ENCODE measurements around the gene MTA1.

MTA1 gene

DNA sequence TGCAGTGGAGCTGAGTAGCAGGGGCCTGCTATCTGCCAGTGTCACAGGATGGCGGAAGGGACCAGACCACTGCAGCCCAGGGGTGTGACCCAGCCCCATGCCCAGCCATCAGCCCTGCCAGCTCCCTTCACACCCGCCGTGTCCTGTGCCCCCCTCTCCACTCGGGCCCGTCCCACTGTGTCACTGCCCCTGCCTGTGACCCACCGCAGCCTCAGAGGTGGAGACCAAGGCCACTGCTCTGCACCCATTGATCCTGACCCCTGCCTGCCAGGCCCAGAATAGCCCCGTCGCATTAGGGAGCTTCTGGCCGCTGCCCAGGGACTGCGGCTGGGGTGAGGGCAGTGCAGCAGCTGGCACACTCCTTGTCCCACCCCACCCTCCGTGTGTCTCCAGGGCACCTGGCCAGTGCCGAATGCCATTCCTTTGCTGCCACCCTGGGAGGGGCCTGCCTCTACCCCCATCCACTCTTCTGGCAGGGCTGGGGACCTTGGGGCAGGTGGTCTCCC, 52.9 kb downstream of the MTA1 start:
- TF ChIP-seq REST (IDR thresholded peaks at IDR 0.05; ENCODE audit: insufficient replicate concordance, low read depth) (no peak), SPI1 (IDR thresholded peaks at IDR 0.05; ENCODE audit: borderline replicate concordance, low read depth) (no peak), CTCF (IDR thresholded peaks at IDR 0.05; ENCODE audit: insufficient read depth, low read length) (no peak), GABPA (IDR thresholded peaks at IDR 0.05; ENCODE audit: low read depth) (no peak), POLR2AphosphoS5 (IDR thresholded peaks at IDR 0.05; ENCODE audit: low read depth) (no peak)
- no peak overlapping the region for H3K4me3 ChIP-seq (replicated peaks; ENCODE audit: insufficient read depth, low read length)
- DNase-seq (ENCODE audit: low read depth in 1 of 2, low spot score in 1 of 2), result no peak
- H3K27me3 ChIP-seq (ENCODE audit: insufficient read depth, poor library complexity, severe bottlenecking), result peaks cover 35% of the 10 kb centered on the region
- H3K27ac ChIP-seq (replicated peaks), result no peak overlapping the region

- Histone ChIP-seq H3K27me3 (ENCODE audit: insufficient read depth, poor library complexity, severe bottlenecking) (peaks cover 35% of the 10 kb centered on the region), H3K27ac (replicated peaks) (no peak overlapping the region), H3K4me3 (replicated peaks; ENCODE audit: insufficient read depth, low read length) (no peak overlapping the region)
- DNase-seq (ENCODE audit: low read depth in 1 of 2, low spot score in 1 of 2), result no peak
- TF ChIP-seq CTCF (IDR thresholded peaks at IDR 0.05; ENCODE audit: insufficient read depth, low read length) (no peak), REST (IDR thresholded peaks at IDR 0.05; ENCODE audit: insufficient replicate concordance, low read depth) (no peak), GABPA (IDR thresholded peaks at IDR 0.05; ENCODE audit: low read depth) (no peak), SPI1 (IDR thresholded peaks at IDR 0.05; ENCODE audit: borderline replicate concordance, low read depth) (no peak), POLR2AphosphoS5 (IDR thresholded peaks at IDR 0.05; ENCODE audit: low read depth) (no peak)
These were observed 53.5 kb downstream of the MTA1 start for GRCh38 chr14:105473033-105473676.

DNA sequence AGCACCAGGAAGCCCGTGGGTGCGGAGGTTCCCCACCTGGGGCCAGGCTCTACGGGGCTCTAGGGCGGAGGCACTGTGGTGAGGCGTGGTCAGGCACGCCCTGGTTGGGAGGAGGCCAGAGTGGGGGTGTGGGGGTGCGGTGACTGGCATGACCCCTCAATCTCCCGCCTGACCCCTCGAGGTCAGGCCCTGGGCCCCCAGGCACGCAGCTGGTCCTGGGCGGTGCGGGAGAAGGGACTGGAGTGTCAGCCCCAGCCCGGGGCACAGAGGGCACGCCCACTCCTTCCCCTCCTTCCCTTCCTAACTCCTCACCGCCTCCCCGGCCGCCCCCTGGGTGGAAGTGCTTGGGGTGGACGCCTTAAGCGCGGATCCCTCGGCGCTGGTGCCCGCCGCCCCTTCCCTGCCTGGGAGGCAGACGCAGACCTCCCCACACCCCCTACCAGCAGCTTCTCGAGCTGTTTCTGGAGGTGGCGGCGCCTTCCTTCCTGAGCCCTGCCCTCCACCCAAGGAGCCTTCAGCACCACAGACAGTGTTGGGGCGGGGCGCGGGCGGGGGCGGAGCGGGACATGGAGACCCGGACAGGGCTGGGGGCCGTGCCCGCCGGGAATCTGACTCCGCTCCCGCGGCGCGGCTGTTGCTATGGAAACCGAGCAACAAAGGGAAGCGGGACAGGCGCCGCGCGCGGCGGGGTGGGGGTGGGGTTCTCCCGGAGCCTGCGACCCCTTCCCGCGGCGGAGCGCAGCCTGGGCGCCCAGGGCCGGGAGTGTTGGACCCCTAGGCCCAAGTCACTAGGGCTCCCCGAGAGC, 54.3 kb downstream of the MTA1 start:
- peak; percentile 33 to 59 for DNase-seq (ENCODE audit: low read depth in 1 of 2, low spot score in 1 of 2)
- Histone ChIP-seq H3K4me3 (replicated peaks; ENCODE audit: insufficient read depth, low read length) (peak overlapping the region; percentile 43), H3K27ac (replicated peaks) (no peak overlapping the region), H3K27me3 (ENCODE audit: insufficient read depth, poor library complexity, severe bottlenecking) (peaks cover 35% of the 10 kb centered on the region)
- TF ChIP-seq REST (IDR thresholded peaks at IDR 0.05; ENCODE audit: insufficient replicate concordance, low read depth) (peak; percentile 84), GABPA (IDR thresholded peaks at IDR 0.05; ENCODE audit: low read depth) (no peak)

Data from HL-60 (cell line).